IMR-90 (cell line): ENCODE results near the gene RNF41.

Source experiments
- CHD1 ChIP-seq: IDR thresholded peaks from 2 replicates; pipeline ENCODE4 v1.6.1; 2012; ENCODE audit warnings: low read depth, low read length, improper control_type of control experiment
- MAFK ChIP-seq: IDR thresholded peaks from 2 replicates; pipeline ENCODE4 v1.6.1; 2012; ENCODE audit warnings: low read depth, low read length, improper control_type of control experiment
- POLR2A ChIP-seq: IDR thresholded peaks from 2 replicates; pipeline ENCODE4 v1.6.1; 2012; ENCODE audit warnings: mild to moderate bottlenecking, low read depth, low read length
- RAD21 ChIP-seq: IDR thresholded peaks from 2 replicates; pipeline ENCODE4 v1.6.1; 2012; ENCODE audit warnings: low read length, improper control_type of control experiment
- RCOR1 ChIP-seq: IDR thresholded peaks from 2 replicates; pipeline ENCODE4 v1.6.1; 2012; ENCODE audit warnings: mild to moderate bottlenecking, low read length, improper control_type of control experiment; ENCODE audit not compliant: insufficient replicate concordance
- TF ChIP-seq, protein P1 (sequence below): conservative IDR thresholded peaks from 2 replicates; pipeline ENCODE4 v1.5.1; 2012; ENCODE audit warnings: mild to moderate bottlenecking, low read depth, low read length, improper control_type of control experiment
- TF ChIP-seq, protein P2 (sequence below): fragments of 150-350 bp; IDR thresholded peaks from 2 replicates; pipeline ENCODE4 v1.6.1; 2017; ENCODE audit warnings: mild to moderate bottlenecking, antibody characterized with exemption, low read length, low read depth

DNA sequence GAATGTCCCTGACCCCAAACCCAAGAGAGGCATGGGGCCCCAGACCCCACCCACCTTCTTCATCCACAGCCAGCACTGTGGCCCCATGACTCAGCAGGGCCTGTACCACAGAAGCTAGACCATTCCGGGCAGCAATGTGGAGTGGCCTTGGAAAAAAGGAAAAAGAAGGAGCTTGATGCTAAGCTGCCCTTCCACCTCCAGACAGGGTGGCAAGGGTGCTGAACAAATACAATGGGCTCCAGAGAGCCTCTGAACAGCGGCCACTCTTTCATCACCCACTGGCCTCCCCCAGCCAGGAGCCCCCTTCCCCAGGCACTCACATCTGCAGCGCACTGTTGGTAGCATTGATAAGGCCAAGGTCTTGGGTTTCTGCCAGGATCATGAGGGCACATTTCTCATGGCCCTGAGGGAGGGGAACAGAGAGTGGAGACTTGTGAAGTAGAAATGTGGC, 22.0 kb upstream of the RNF41 start:
- TF ChIP-seq RAD21: no peak
- TF ChIP-seq, protein P1, sequence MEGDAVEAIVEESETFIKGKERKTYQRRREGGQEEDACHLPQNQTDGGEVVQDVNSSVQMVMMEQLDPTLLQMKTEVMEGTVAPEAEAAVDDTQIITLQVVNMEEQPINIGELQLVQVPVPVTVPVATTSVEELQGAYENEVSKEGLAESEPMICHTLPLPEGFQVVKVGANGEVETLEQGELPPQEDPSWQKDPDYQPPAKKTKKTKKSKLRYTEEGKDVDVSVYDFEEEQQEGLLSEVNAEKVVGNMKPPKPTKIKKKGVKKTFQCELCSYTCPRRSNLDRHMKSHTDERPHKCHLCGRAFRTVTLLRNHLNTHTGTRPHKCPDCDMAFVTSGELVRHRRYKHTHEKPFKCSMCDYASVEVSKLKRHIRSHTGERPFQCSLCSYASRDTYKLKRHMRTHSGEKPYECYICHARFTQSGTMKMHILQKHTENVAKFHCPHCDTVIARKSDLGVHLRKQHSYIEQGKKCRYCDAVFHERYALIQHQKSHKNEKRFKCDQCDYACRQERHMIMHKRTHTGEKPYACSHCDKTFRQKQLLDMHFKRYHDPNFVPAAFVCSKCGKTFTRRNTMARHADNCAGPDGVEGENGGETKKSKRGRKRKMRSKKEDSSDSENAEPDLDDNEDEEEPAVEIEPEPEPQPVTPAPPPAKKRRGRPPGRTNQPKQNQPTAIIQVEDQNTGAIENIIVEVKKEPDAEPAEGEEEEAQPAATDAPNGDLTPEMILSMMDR: no peak
- TF ChIP-seq CHD1: no peak
- no peak for TF ChIP-seq MAFK
- no peak for TF ChIP-seq RCOR1
- no peak for TF ChIP-seq POLR2A
- TF ChIP-seq, protein P2, sequence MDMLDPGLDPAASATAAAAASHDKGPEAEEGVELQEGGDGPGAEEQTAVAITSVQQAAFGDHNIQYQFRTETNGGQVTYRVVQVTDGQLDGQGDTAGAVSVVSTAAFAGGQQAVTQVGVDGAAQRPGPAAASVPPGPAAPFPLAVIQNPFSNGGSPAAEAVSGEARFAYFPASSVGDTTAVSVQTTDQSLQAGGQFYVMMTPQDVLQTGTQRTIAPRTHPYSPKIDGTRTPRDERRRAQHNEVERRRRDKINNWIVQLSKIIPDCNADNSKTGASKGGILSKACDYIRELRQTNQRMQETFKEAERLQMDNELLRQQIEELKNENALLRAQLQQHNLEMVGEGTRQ: no peak
